ENCODE results near the gene AGBL1.

GRCh38 chr15:86164232-86164898, 84.7 kb downstream of the AGBL1 start:
- TF ChIP-seq CTCF (optimal IDR thresholded peaks at IDR 0.05 in 1 of 3, IDR thresholded peaks at IDR 0.05 in 1 of 3, conservative IDR thresholded peaks at IDR 0.05 in 1 of 3; ENCODE audit: extremely low read depth in 1 of 3, insufficient read depth in 2 of 3, low read length in 3 of 3): no peak
- TF ChIP-seq EZH2 (IDR thresholded peaks at IDR 0.05; ENCODE audit: low read length): no peak
